SK-N-SH (cell line): ENCODE data around the gene AP3S1.

Experiments used
- CTCF ChIP-seq: fragments of 200-600 bp; sonication (generic); IDR thresholded peaks from 2 replicates; pipeline ENCODE4 v1.6.1; 2017; ENCODE audit warnings: antibody characterized with exemption, mild to moderate bottlenecking, moderate library complexity
- FOSL2 ChIP-seq: IDR thresholded peaks from 2 replicates; pipeline ENCODE4 v1.4.0; 2012; ENCODE audit warnings: low read depth, mild to moderate bottlenecking, moderate library complexity, borderline replicate concordance
- GATA2 ChIP-seq: sonication (generic); formaldehyde crosslinking; IDR thresholded peaks from 2 replicates; pipeline ENCODE4 v1.5.0; 2020; ENCODE audit warnings: mild to moderate bottlenecking, missing genetic modification reagents
- POLR2AphosphoS5 ChIP-seq: IDR thresholded peaks from 2 replicates; pipeline ENCODE4 v1.6.1; 2012; ENCODE audit warnings: low read depth, low read length
- REST ChIP-seq: IDR thresholded peaks from 2 replicates; pipeline ENCODE4 v1.6.1; 2012; ENCODE audit warnings: mild to moderate bottlenecking, low read depth, low read length, moderate library complexity
- SIN3A ChIP-seq: IDR thresholded peaks from 2 replicates; pipeline ENCODE4 v1.6.1; 2012; ENCODE audit warnings: low read depth, mild to moderate bottlenecking, low read length, moderate library complexity, borderline replicate concordance
- SMC3 ChIP-seq: IDR thresholded peaks from 2 replicates; pipeline ENCODE4 v1.6.1; 2012; ENCODE audit warnings: low read depth, low read length, improper control_type of control experiment
- ZBTB33 ChIP-seq: IDR thresholded peaks from 2 replicates; pipeline ENCODE4 v1.4.0; 2012; ENCODE audit warnings: low read depth, borderline replicate concordance

GRCh38 chr5:115857057-115857479 lies 15.3 kb downstream of the AP3S1 start:
- TF ChIP-seq SMC3 (no peak), CTCF (no peak), FOSL2 (no peak), POLR2AphosphoS5 (no peak), ZBTB33 (no peak), GATA2 (no peak), REST (no peak), SIN3A (no peak)
